Islet precursor cell (in vitro differentiated cells): ENCODE measurements around the gene ZNF630.
A peak's percentile ranks its signal among the peaks of the same experiment; 100 is the strongest.
"Not testable (repeated sequence)": the region's sequence is repeated elsewhere in the genome, so short reads cannot be mapped to it uniquely, and the experiment has no call there.

Source experiments
- DNase-seq: peaks from one replicate; pipeline ENCODE4 v3.0.0-alpha.2; 2018

The ZNF630 gene

GRCh38 chrX:48028091-48028490 is 43.3 kb downstream of the ZNF630 start:
- no peak for DNase-seq

DNA sequence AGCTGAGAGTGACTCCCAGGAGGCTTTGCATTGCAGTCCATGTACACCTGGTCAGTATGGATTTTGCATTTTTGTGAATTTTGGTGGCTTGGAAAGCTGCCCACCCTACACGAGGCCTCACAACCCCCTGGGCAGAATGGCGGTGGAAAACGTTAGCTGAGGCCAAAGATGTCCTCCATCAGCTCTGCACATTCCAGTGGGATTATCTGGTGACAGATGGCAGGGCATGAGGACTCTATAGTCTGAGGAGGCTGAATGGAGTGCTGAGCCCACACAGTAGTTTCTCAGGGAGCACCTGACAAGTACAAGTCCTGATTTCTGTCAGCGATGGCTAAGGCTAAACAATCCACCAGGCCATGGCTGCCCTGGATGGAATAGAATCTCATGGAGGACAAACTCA is 43.9 kb downstream of the ZNF630 start:
- DNase-seq: not testable (repeated sequence)

GRCh38 chrX:48025561-48025960 is 45.9 kb downstream of the ZNF630 start:
- DNase-seq: peak; percentile 59

DNA sequence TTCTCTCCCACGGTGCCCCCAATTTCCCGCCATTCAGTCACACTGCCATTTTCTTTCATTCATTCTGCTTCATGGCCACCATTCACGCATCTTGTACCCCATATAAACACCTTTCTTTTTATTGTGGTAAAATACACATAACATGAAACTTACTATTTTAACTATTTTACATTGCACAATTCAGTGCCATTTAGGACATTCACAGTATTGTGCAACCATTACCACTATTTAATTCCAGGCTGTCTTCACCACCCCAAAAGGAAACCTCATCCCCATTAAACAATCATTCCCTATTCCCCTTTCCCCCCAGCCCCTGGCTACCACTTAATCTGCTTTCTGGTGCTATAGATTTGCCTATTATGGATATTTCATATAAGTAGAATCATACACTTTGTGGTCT is 48.7 kb downstream of the ZNF630 start:
- DNase-seq: no peak

DNA sequence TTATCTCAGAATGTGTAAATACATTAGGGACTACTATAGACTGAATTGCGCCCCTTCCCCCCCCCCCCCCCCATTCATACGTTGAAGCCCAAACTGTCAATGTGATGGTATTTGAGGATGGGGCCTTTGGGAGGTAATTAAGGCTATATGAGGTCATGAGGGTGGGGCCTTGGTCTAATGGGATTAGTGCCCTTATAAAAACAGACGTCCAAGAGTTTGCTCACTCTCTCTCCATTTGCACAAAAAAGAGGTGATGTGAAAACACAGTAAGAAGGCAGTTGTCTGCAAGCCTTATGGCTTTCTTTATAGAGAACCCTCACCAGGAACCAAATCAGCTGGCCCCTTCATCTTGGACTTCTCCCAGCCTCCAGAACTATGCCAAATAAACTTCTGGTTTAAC is 49.3 kb downstream of the ZNF630 start:
- no peak for DNase-seq

GRCh38 chrX:48021026-48021900 is 50.2 kb downstream of the ZNF630 start:
- peak; percentile 79 for DNase-seq

DNA sequence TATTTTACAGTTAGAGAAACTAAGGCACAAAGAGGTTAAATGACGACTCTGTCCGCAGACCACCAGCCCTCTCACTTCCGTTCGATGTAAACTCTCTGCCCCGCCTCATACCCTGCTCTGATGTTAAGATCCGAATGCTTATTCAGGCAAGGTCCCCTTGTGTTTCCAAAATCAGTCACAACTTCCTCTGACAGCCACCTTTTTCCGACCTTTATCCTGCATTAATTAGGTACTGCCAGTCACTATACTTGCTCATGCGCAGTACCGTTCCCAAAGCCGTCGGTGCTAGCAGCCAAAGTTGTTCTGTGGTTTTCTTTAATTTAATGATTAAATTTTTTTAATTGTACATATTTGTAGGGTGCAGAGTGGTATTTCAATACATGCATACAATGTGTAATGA is 51.0 kb downstream of the ZNF630 start:
- not testable (repeated sequence) for DNase-seq

GRCh38 chrX:48019892-48020291 is 51.5 kb downstream of the ZNF630 start:
- DNase-seq: not testable (repeated sequence)

- not testable (repeated sequence) for DNase-seq
Measured at GRCh38 chrX:48016583-48017310, 54.7 kb downstream of the ZNF630 start.

DNA sequence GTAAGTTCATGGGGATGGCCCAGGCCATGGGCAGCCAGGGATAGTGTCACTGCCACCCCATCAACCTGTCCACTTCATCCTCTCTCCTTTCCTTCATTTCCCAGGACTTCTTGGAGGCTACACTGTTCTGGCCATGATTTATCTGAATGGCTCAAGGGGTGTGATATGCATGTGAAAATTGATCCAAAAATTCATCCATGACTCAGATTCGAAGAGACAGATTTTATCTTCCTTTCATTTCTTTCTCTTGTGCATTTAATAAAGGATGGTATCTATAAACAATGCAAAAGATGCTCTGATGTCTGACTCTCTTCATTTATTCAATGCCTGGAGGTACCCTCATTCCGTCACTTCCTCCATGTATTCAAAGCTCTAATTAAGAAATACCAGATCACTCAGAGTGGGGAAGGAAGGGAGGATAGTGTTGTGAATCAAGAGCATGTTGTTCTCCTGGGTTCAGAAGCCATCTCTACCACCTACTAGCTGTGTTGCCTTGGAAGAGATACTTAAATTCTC is 61.9 kb downstream of the ZNF630 start:
- DNase-seq: not testable (repeated sequence)
